Chondrocyte (in vitro differentiated cells): ENCODE measurements around the gene MYPN. TPM values are rescaled to one million over a fixed set of nuclear protein-coding genes. Genes with fewer than 3 reads are reported as not detected.
A peak's percentile ranks its signal among the peaks of the same experiment; 100 is the strongest.

ENCODE experiments used
- DNase-seq: peaks from one replicate; pipeline ENCODE4 v3.0.0; 2021; ENCODE audit warnings: mixed read lengths, low spot score
- H3K27ac Mint-ChIP-seq: one replicate; pipeline ENCODE4 v1.8.0; 2021; ENCODE audit warnings: mild to moderate bottlenecking, moderate library complexity, mixed read lengths; ENCODE audit not compliant: unreplicated experiment
- H3K27me3 Mint-ChIP-seq: 2 replicates; pipeline ENCODE4 v1.8.0; 2021; ENCODE audit warnings: low read depth, mixed read lengths
- H3K36me3 Mint-ChIP-seq: 2 replicates; pipeline ENCODE4 v1.8.0; 2021; ENCODE audit warnings: low read depth, mixed read lengths
- H3K4me1 Mint-ChIP-seq: 2 replicates; pipeline ENCODE4 v1.8.0; 2021; ENCODE audit warnings: low read depth, mild to moderate bottlenecking, mixed read lengths
- H3K4me3 Mint-ChIP-seq: one replicate; pipeline ENCODE4 v1.8.0; 2021; ENCODE audit warnings: mild to moderate bottlenecking, moderate library complexity, mixed read lengths; ENCODE audit not compliant: unreplicated experiment
- H3K9me3 Mint-ChIP-seq: 2 replicates; pipeline ENCODE4 v1.8.0; 2021; ENCODE audit warnings: low read depth, mixed read lengths
- total RNA-seq: library from RNA; stranded (reverse); gene quantifications from 3 replicates; pipeline ENCODE4 v1.2.1, GENCODE V29; 2021
- TF ChIP-seq, protein P1 (sequence below): fragments of 200-600 bp; sonication (generic); IDR thresholded peaks from 2 replicates; pipeline ENCODE4 v1.5.0; 2021; ENCODE audit warnings: antibody characterized with exemption, mild to moderate bottlenecking, moderate library complexity

MYPN gene
- total RNA-seq, 1 donor from 2014 or later, result 0.10 TPM

DNA sequence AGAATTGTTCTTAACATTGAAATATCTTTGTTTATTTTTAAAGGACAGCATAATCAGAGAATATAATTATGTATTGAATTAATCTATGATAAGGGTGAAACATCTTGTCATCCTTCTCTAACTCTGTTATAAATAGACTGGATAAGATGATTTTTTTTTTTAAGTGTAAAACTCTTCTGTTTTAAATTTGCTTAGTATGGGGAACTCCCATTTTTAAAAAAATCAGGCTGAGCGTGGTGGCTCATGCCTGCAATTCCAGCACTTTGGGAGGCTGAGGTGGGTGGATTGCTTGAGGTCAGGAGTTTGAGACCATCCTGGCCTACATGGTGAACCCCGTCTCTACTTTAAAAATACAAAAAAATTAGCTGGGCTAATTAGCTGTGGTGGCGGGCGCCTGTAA is 24.8 kb upstream of the MYPN start:
- no peak for DNase-seq
- no peaks in the 10 kb centered on the region for H3K9me3 Mint-ChIP-seq

DNA sequence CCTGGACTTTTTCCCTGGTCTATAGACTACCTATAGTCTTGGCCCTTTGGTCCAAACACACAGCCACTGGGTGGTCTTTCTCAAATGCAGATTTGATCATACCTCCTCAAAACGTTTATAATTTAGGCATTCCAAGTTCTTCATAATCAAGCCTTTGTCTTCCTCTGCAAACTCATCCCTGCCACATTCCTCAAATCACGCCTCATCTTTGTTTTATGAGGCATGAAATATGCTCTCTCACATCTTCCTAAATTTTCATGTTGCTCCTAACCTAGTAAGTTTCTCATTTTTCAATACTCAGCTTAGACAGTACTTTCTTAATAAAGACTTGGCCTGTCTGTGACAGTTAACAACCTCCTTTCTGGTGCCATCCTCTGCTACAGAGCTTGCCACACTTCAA is 23.3 kb upstream of the MYPN start:
- no peak for DNase-seq
- H3K27me3 Mint-ChIP-seq, result no peaks in the 10 kb centered on the region
- no peaks in the 10 kb centered on the region for H3K9me3 Mint-ChIP-seq
- no peak overlapping the region for H3K4me3 Mint-ChIP-seq
- no peaks in the 10 kb centered on the region for H3K36me3 Mint-ChIP-seq
- TF ChIP-seq, protein P1, sequence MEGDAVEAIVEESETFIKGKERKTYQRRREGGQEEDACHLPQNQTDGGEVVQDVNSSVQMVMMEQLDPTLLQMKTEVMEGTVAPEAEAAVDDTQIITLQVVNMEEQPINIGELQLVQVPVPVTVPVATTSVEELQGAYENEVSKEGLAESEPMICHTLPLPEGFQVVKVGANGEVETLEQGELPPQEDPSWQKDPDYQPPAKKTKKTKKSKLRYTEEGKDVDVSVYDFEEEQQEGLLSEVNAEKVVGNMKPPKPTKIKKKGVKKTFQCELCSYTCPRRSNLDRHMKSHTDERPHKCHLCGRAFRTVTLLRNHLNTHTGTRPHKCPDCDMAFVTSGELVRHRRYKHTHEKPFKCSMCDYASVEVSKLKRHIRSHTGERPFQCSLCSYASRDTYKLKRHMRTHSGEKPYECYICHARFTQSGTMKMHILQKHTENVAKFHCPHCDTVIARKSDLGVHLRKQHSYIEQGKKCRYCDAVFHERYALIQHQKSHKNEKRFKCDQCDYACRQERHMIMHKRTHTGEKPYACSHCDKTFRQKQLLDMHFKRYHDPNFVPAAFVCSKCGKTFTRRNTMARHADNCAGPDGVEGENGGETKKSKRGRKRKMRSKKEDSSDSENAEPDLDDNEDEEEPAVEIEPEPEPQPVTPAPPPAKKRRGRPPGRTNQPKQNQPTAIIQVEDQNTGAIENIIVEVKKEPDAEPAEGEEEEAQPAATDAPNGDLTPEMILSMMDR, result no peak
- H3K27ac Mint-ChIP-seq, result peak overlapping the region; percentile 29
- peaks cover 23% of the 10 kb centered on the region for H3K4me1 Mint-ChIP-seq

More for the DNA sequence above, 24.8 kb upstream of the MYPN start:
- no peaks in the 10 kb centered on the region for H3K27me3 Mint-ChIP-seq
- no peaks in the 10 kb centered on the region for H3K36me3 Mint-ChIP-seq
- no peak overlapping the region for H3K4me3 Mint-ChIP-seq
- TF ChIP-seq, protein P1, result no peak
- peaks cover 23% of the 10 kb centered on the region for H3K4me1 Mint-ChIP-seq
- no peak overlapping the region for H3K27ac Mint-ChIP-seq

DNA sequence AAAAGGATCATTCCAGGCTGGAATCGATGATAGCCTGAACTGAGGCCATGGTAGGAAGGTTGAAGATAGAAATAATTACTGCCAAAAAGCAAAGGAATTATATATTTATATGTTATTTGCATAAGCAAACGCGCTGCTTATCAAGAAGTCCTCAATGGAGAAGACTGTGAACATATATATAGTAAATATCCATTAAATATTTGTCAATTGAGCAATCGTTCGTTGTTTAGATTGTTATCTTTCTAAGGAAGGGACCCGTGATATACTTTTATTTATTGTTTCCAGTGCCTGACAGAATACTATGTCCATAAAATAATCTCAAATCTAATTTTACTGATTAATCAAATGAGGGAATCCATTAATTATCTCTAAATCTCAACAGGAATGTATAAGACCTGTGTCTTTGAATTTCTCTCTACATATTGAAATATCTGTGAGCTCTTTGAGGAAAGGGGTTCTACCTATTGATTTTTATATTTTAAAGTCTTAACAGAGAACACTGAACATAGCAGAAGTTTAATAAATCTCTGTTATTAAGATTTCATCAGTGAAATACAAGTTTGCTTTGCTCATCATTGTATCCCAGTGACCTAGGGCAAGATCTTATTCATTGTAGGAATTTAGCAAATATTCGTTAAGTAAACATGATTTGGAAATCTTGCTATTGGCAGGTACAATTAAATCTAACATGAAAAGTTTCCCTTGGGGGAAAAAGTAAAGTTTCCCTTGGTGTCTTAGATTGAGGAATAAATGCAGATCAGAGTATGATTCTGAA is 22.2 kb upstream of the MYPN start:
- Mint-ChIP-seq H3K27me3 (no peaks in the 10 kb centered on the region), H3K27ac (no peak overlapping the region), H3K4me3 (no peak overlapping the region), H3K36me3 (no peaks in the 10 kb centered on the region), H3K4me1 (peaks cover 23% of the 10 kb centered on the region), H3K9me3 (no peaks in the 10 kb centered on the region)
- TF ChIP-seq, protein P1, result no peak
- DNase-seq, result no peak

DNA sequence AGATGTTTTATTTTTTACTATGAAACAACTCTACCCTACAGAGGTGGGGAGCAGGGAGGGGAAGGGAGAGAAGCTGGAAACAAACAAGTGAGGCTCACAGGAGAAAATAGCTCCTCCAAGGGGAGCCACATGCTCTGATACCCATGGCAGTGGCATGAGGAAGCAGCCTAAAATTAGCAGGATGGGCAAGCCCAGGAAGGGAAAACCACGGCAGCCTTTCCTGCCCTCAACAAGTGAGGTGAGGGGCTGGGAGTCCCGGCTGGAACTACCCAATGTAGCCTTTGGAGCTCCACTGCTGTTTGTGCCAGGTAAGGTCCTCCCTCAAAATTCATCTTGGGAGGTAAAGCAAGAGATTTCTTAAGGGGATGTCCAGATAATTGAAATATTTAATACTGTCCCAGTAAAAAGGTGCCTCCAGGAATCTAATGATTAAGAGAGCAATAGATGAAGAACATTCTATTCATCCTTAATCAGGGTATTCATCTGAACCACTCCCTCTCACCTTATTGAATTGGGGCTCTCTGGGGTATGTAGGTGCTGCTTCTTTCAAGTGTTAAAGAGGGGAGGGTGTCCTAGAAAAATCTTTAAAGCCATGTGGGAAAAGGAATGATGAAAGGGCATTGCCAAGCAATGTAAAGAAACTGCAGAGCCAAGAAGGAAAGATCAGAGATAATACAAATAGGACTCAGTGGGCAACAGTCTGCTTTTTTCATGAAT is 21.4 kb upstream of the MYPN start:
- Mint-ChIP-seq H3K36me3 (no peaks in the 10 kb centered on the region), H3K27me3 (no peaks in the 10 kb centered on the region), H3K27ac (no peak overlapping the region), H3K4me3 (no peak overlapping the region), H3K9me3 (no peaks in the 10 kb centered on the region), H3K4me1 (peaks cover 20% of the 10 kb centered on the region)
- TF ChIP-seq, protein P1, result no peak
- no peak for DNase-seq

DNA sequence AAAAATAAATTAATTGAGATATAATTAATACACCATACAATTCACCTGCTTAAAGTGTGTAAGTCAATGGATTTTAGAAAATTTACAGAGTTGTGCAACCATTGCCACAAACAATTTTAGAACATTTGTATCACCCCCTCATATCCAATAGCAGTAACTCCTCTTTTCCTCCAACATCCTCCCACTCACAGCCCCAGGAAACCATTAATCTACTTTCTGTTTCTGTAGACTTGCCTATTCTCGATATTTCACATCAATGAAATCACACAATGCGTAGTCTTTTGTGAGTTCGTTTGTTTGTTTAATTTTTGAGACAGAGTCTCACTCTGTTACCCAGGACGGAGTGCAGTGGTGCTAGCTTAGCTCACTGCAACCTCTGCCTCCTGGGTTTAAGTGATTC is 20.5 kb upstream of the MYPN start:
- DNase-seq, result no peak
- H3K9me3 Mint-ChIP-seq, result no peaks in the 10 kb centered on the region
- peaks cover 13% of the 10 kb centered on the region for H3K4me1 Mint-ChIP-seq

More for the DNA sequence above, 20.5 kb upstream of the MYPN start:
- no peak overlapping the region for H3K27ac Mint-ChIP-seq
- H3K4me3 Mint-ChIP-seq, result no peak overlapping the region
- H3K27me3 Mint-ChIP-seq, result no peaks in the 10 kb centered on the region
- H3K36me3 Mint-ChIP-seq, result no peaks in the 10 kb centered on the region
- TF ChIP-seq, protein P1, result no peak
